Transverse colon (tissue), 3 donors: ENCODE results near the gene TMEM236.

Experiments
- CTCF ChIP-seq, 5 experiments: fragments of 200-600 bp in 3 of 5; fragments of 450-650 bp in 2 of 5; sonication (generic) in 3 of 5; IDR thresholded peaks; 1 replicate in 2 of 5; 2 replicates in 3 of 5; pipeline ENCODE4 v1.5.1; 2016 to 2017; ENCODE audit warnings: antibody characterized with exemption in 5 of 5, inconsistent platforms in 3 of 5, mild to moderate bottlenecking in 2 of 5, moderate library complexity in 1 of 5
- POLR2A ChIP-seq: fragments of 450-650 bp; IDR thresholded peaks from one replicate; pipeline ENCODE4 v1.6.1; 2016; ENCODE audit warnings: antibody characterized with exemption, mild to moderate bottlenecking, moderate library complexity

GRCh38 chr10:17716161-17716560 lies 35.8 kb upstream of the TMEM236 start:
- TF ChIP-seq CTCF (IDR thresholded peaks at IDR 0.05) (no peak), POLR2A (no peak)
